A549 (cell line): ENCODE measurements around the gene SLC7A8. TPM values are rescaled to one million over a fixed set of nuclear protein-coding genes. Genes with fewer than 3 reads are reported as not detected.

Experiments used
- ATAC-seq, 2 experiments: fragments of 200-7000 bp in 1 of 2; fragments of >200 bp in 1 of 2; cut with Nextera tagmentation in 1 of 2; cut with Tn5 transposase in 1 of 2; 3 replicates each; pipeline versions ENCODE4 v1.8.0 to v1.9.1; 2018 to 2020; ENCODE audit warnings: mild to moderate bottlenecking in 1 of 2, moderate library complexity in 1 of 2
- CTCF ChIA-PET: fragments of 300-600 bp; sonication (Branson Sonifier 250); formaldehyde crosslinking; extraction: SDS; loops from one replicate; lab custom pipeline; 2021; ENCODE audit warnings: antibody characterized with exemption, inconsistent platforms; lab: Yijun Ruan, JAX
- POLR2A ChIA-PET: fragments of 350-600 bp; formaldehyde crosslinking; extraction: SDS; loops from one replicate; lab custom pipeline; 2021; ENCODE audit warnings: antibody characterized with exemption, inconsistent platforms; lab: Yijun Ruan, JAX
- DNase-seq, 2 experiments: peaks; one replicate each; pipeline versions ENCODE4 v3.0.0 to v3.0.0-alpha.2; 2011 to 2016; ENCODE audit warnings: low read depth in 1 of 2, low spot score in 1 of 2
- FAIRE-seq: peaks from 2 replicates; lab custom pipeline; 2011; peaks lifted over from hg19 to GRCh38; lab: Jason Lieb, UNC
- H3K27ac ChIP-seq, 2 experiments: fragments of >200 bp; sonication (Bioruptor Twin); formaldehyde crosslinking; 3 replicates each; pipeline ENCODE4 v1.5.1; 2016 to 2017
- H3K4me1 ChIP-seq: fragments of >200 bp; sonication (Bioruptor Twin); formaldehyde crosslinking; 3 replicates; pipeline ENCODE4 v1.6.1; 2016
- H3K4me2 ChIP-seq: fragments of >200 bp; sonication (Bioruptor Twin); formaldehyde crosslinking; 3 replicates; pipeline ENCODE4 v1.6.1; 2016
- H3K4me3 ChIP-seq: fragments of >200 bp; sonication (Bioruptor Twin); formaldehyde crosslinking; 3 replicates; pipeline ENCODE4 v1.5.1; 2016
- H3K9me3 ChIP-seq: fragments of >200 bp; sonication (Bioruptor Twin); formaldehyde crosslinking; 3 replicates; pipeline ENCODE4 v1.6.1; 2016
- ATOH8 ChIP-seq: fragments of 250-450 bp; sonication (Bioruptor Pico); IDR thresholded peaks from 2 replicates; pipeline ENCODE4 v1.5.0; 2020; ENCODE audit warnings: low read depth, mild to moderate bottlenecking, moderate library complexity
- BHLHE40 ChIP-seq: IDR thresholded peaks from 2 replicates; pipeline ENCODE4 v1.6.1; 2012; ENCODE audit warnings: low read depth, low read length, inconsistent platforms
- CBX2 ChIP-seq: fragments of 200-600 bp; sonication (generic); IDR thresholded peaks from 2 replicates; pipeline ENCODE4 v1.6.1; 2016; ENCODE audit warnings: low read depth, mild to moderate bottlenecking, borderline replicate concordance
- CBX8 ChIP-seq: fragments of 200-600 bp; sonication (generic); IDR thresholded peaks from 2 replicates; pipeline ENCODE4 v1.6.1; 2016
- CEBPB ChIP-seq, 2 experiments: fragments of >200 bp in 1 of 2; sonication (Bioruptor Twin) in 1 of 2; formaldehyde crosslinking in 1 of 2; IDR thresholded peaks; 2 replicates each; pipeline ENCODE4 v1.6.1; 2012 to 2016
- CHD2 ChIP-seq: fragments of 150-350 bp; IDR thresholded peaks from 2 replicates; pipeline ENCODE4 v1.6.1; 2014; ENCODE audit warnings: low read length; ENCODE audit not compliant: partially characterized antibody
- CHD4 ChIP-seq: fragments of 200-600 bp; sonication (generic); IDR thresholded peaks from 2 replicates; pipeline ENCODE4 v1.6.1; 2016; ENCODE audit warnings: antibody characterized with exemption, mild to moderate bottlenecking, borderline replicate concordance
- CTCF ChIP-seq: fragments of >200 bp; sonication (Bioruptor Twin); formaldehyde crosslinking; IDR thresholded peaks from 3 replicates; pipeline ENCODE4 v1.5.1; 2016
- EHF ChIP-seq: fragments of 250-450 bp; sonication (Bioruptor Pico); IDR thresholded peaks from 2 replicates; pipeline ENCODE4 v1.5.0; 2020; ENCODE audit warnings: mild to moderate bottlenecking
- ELK1 ChIP-seq: fragments of 150-350 bp; IDR thresholded peaks from 2 replicates; pipeline ENCODE4 v1.6.1; 2014; ENCODE audit warnings: low read depth, mild to moderate bottlenecking, low read length
- ESRRA ChIP-seq: fragments of 150-350 bp; IDR thresholded peaks from 2 replicates; pipeline ENCODE4 v1.6.1; 2014; ENCODE audit warnings: mild to moderate bottlenecking, low read length, borderline replicate concordance
- FOSB ChIP-seq: fragments of 250-450 bp; sonication (Bioruptor Pico); IDR thresholded peaks from 2 replicates; pipeline ENCODE4 v1.5.0; 2020; ENCODE audit warnings: mild to moderate bottlenecking, moderate library complexity
- FOSL2 ChIP-seq, 2 experiments: fragments of 450-650 bp in 1 of 2; fragments of >200 bp in 1 of 2; sonication (Bioruptor Twin) in 1 of 2; formaldehyde crosslinking; IDR thresholded peaks; 2 replicates each; pipeline versions ENCODE4 v1.5.0 to v1.6.1; 2016 to 2020; ENCODE audit warnings: mild to moderate bottlenecking in 1 of 2, moderate library complexity in 1 of 2
- FOXS1 ChIP-seq: fragments of 250-450 bp; sonication (Bioruptor Pico); IDR thresholded peaks from 2 replicates; pipeline ENCODE4 v1.5.0; 2020; ENCODE audit warnings: mild to moderate bottlenecking, moderate library complexity
- HEYL ChIP-seq: fragments of 250-450 bp; sonication (Bioruptor Pico); IDR thresholded peaks from 2 replicates; pipeline ENCODE4 v1.8.0; 2021; ENCODE audit warnings: mild to moderate bottlenecking, moderate library complexity
- HOXA7 ChIP-seq: fragments of 250-450 bp; sonication (Bioruptor Pico); IDR thresholded peaks from 2 replicates; pipeline ENCODE4 v1.5.0; 2020; ENCODE audit warnings: mild to moderate bottlenecking, moderate library complexity
- JUN ChIP-seq, 2 experiments: fragments of >200 bp; sonication (Bioruptor Twin); formaldehyde crosslinking; IDR thresholded peaks; 2 replicates in 1 of 2; 3 replicates in 1 of 2; pipeline ENCODE4 v1.6.1; 2016 to 2017
- KDM5A ChIP-seq: fragments of 200-600 bp; sonication (generic); IDR thresholded peaks from 2 replicates; pipeline ENCODE4 v1.6.1; 2016; ENCODE audit warnings: antibody characterized with exemption, mild to moderate bottlenecking
- MAX ChIP-seq: IDR thresholded peaks from 2 replicates; pipeline ENCODE4 v1.6.1; 2012
- NR3C1 ChIP-seq: fragments of >200 bp; sonication (Bioruptor Twin); formaldehyde crosslinking; IDR thresholded peaks from 3 replicates; pipeline ENCODE4 v1.6.1; 2017
- PHF8 ChIP-seq: fragments of 200-600 bp; sonication (generic); IDR thresholded peaks from 2 replicates; pipeline ENCODE4 v1.6.1; 2016; ENCODE audit warnings: low read depth, mild to moderate bottlenecking, antibody characterized with exemption, moderate library complexity, borderline replicate concordance
- POLR2A ChIP-seq: IDR thresholded peaks from 2 replicates; pipeline ENCODE4 v1.6.1; 2012; ENCODE audit warnings: mild to moderate bottlenecking, low read length
- POLR2AphosphoS2 ChIP-seq: conservative IDR thresholded peaks from 2 replicates; pipeline ENCODE4 v1.6.1; 2012; ENCODE audit warnings: low read length, improper control_type of control experiment, inconsistent platforms
- RFX5 ChIP-seq: fragments of 450-650 bp; IDR thresholded peaks from 2 replicates; pipeline ENCODE4 v1.7.1; 2014; ENCODE audit warnings: antibody characterized with exemption, mild to moderate bottlenecking, moderate library complexity
- SMC3 ChIP-seq: fragments of >200 bp; sonication (Bioruptor Twin); formaldehyde crosslinking; IDR thresholded peaks from 3 replicates; pipeline ENCODE4 v1.6.1; 2018; ENCODE audit warnings: inconsistent platforms
- SREBF2 ChIP-seq: fragments of 450-650 bp; IDR thresholded peaks from 2 replicates; pipeline ENCODE4 v1.6.1; 2014; ENCODE audit warnings: mild to moderate bottlenecking, moderate library complexity
- TP53 ChIP-seq: fragments of 250-450 bp; sonication (Bioruptor Pico); IDR thresholded peaks from 2 replicates; pipeline ENCODE4 v1.5.0; 2021; ENCODE audit warnings: mild to moderate bottlenecking, moderate library complexity
- ZFP36 ChIP-seq: fragments of 450-650 bp; IDR thresholded peaks from 2 replicates; pipeline ENCODE4 v1.6.1; 2014; ENCODE audit warnings: borderline replicate concordance; ENCODE audit not compliant: partially characterized antibody
- WGBS: methylation state at CpG from one replicate; pipeline ENCODE4 v1.1.6; 2017; ENCODE audit errors: missing lambda C conversion rate; 5-methylcytosine and 5-hydroxymethylcytosine counted together
- polyA plus RNA-seq, 4 experiments: library from polyadenylated mRNA; depleted of rRNA in 3 of 4; stranded (reverse); fragments of >200 nt; fragmentation: RNase III in 1 of 4; extraction: RNeasy Plus Mini Kit Qiagen cat#74134 plus additional on column Dnase treatment in 1 of 4; gene quantifications; 2 replicates in 3 of 4; 3 replicates in 1 of 4; pipeline ENCODE4 v1.2.3, GENCODE V29; 2011 to 2017

Gene SLC7A8
- polyA plus RNA-seq, 2 of the 4 experiments (the other 2 are of a cell fraction): 0.28 to 0.35 TPM

GRCh38 chr14:23129759-23130316, 53.6 kb downstream of the SLC7A8 start:
- no peak for FAIRE-seq
- H3K4me2 ChIP-seq: no peak overlapping the region
- no peaks in the 10 kb centered on the region for H3K9me3 ChIP-seq
- WGBS: 55% methylated on average over 7 of the region's 7 CpGs
- CTCF ChIA-PET: interaction anchor here (0.9 to 24.2 kb wide), 7 partner anchors 9 to 252 kb away, joined by 3 to 848 read pairs (median 4); partner anchors contain the start of gene SLC7A8
- no peak for TF ChIP-seq FOSL2 (IDR thresholded peaks at IDR 0.05)
- no peak for TF ChIP-seq FOSL2 (CRISPR knock-in tag; IDR thresholded peaks at IDR 0.05)
- TF ChIP-seq JUN (IDR thresholded peaks at IDR 0.05): no peak
- no peak for TF ChIP-seq CTCF
- no peak for TF ChIP-seq POLR2AphosphoS2
- no peak for TF ChIP-seq BHLHE40
- TF ChIP-seq SREBF2: no peak
- no peak for TF ChIP-seq KDM5A
- TF ChIP-seq POLR2A: no peak
- TF ChIP-seq PHF8: no peak
- TF ChIP-seq ZFP36: no peak
- TF ChIP-seq MAX: no peak
- no peak for TF ChIP-seq RFX5
- no peak for TF ChIP-seq FOXS1 (CRISPR knock-in tag)
- no peak for TF ChIP-seq CBX8
- no peak for TF ChIP-seq ESRRA
- no peak for TF ChIP-seq ELK1
- no peak for TF ChIP-seq FOSB
- TF ChIP-seq HOXA7 (CRISPR knock-in tag): no peak
- no peak for TF ChIP-seq CHD2
- no peak for TF ChIP-seq CBX2
- TF ChIP-seq, all 56 proteins: peak for 0
- Histone ChIP-seq H3K4me1 (no peaks in the 10 kb centered on the region), H3K4me3 (no peak overlapping the region), H3K27ac (no peak overlapping the region)
- POLR2A ChIA-PET: no interaction called here
- ATAC-seq (no peak), DNase-seq (no peak)

GRCh38 chr14:23128969-23129758, 54.3 kb downstream of the SLC7A8 start:
- ChIA-PET CTCF (interaction anchor here (0.6 to 24.2 kb wide), 8 partner anchors 8 to 253 kb away, joined by 3 to 848 read pairs (median 4); partner anchors contain the start of gene SLC7A8), POLR2A (no interaction called here)
- TF ChIP-seq EHF (CRISPR knock-in tag) (no peak), POLR2A (no peak), CHD4 (no peak), CBX8 (no peak), HEYL (CRISPR knock-in tag) (no peak), ATOH8 (CRISPR knock-in tag) (no peak), FOSB (no peak), POLR2AphosphoS2 (no peak), TP53 (no peak), SMC3 (no peak), NR3C1 (no peak), CEBPB (IDR thresholded peaks at IDR 0.05) (no peak)
- WGBS: 56% methylated on average over 7 of the region's 7 CpGs
- Histone ChIP-seq H3K4me1 (no peaks in the 10 kb centered on the region), H3K4me3 (no peak overlapping the region), H3K9me3 (no peaks in the 10 kb centered on the region), H3K27ac (no peak overlapping the region), H3K4me2 (no peak overlapping the region)
- DNase-seq: no peak
- no peak for FAIRE-seq
- ATAC-seq: no peak
